GM12892 (cell line): ENCODE data around the gene ITIH3.

Source experiments
- DNase-seq: peaks from one replicate; pipeline ENCODE4 v3.0.0; 2011; ENCODE audit not compliant: insufficient read length
- FAIRE-seq: peaks from 2 replicates; lab custom pipeline; 2011; peaks lifted over from hg19 to GRCh38; lab: Jason Lieb, UNC
- POLR2A ChIP-seq: IDR thresholded peaks from 2 replicates; pipeline ENCODE4 v1.6.1; 2011; ENCODE audit warnings: low read depth, low read length, control low read depth
- POLR2AphosphoS5 ChIP-seq: IDR thresholded peaks from 2 replicates; pipeline ENCODE4 v1.6.1; 2011; ENCODE audit warnings: low read depth, low read length, control low read depth
- TAF1 ChIP-seq: IDR thresholded peaks from 2 replicates; pipeline ENCODE4 v1.6.1; 2011; ENCODE audit warnings: low read depth, mild to moderate bottlenecking, control low read depth, low read length, borderline replicate concordance

The ITIH3 gene

DNA sequence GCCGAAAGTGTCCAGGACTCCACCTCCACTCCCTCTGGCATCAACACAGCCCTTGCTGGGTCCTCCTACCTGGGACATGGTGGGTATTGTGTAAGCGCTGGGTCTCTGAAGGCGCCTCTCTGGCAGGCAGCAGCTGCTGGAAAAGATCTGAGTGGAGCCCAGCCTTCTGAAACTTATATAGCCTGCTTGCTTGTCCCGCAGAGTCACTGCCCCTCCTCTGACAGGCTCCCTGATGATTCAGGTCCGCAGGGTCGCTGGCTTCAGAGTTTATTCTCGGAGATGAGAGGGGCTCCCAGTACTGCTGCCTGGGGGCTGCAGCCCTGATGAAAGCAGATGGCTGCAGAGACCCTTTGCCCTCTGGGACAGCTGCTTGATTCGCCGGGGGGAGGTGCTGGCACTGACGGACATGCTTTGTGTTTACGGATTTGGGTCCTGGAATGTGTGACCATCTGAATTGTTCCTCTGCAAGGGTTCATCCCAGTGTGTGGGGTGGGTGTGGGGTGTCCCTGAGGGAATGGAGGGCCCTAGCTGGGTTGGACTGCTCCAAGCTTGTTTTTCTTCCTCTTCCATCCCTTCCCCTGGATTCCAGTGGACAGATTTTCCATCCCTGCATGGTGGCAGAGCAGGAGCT is 40.4 kb downstream of the ITIH3 start, which contains the start of gene MUSTN1:
MUSTN1 (minus strand) TSS at position 149 of the 631 bp plus-strand sequence; CDS start at position 78, 71 bp downstream.
- DNase-seq: no peak
- FAIRE-seq: no peak
- TF ChIP-seq TAF1 (no peak), POLR2A (no peak), POLR2AphosphoS5 (no peak)

DNA sequence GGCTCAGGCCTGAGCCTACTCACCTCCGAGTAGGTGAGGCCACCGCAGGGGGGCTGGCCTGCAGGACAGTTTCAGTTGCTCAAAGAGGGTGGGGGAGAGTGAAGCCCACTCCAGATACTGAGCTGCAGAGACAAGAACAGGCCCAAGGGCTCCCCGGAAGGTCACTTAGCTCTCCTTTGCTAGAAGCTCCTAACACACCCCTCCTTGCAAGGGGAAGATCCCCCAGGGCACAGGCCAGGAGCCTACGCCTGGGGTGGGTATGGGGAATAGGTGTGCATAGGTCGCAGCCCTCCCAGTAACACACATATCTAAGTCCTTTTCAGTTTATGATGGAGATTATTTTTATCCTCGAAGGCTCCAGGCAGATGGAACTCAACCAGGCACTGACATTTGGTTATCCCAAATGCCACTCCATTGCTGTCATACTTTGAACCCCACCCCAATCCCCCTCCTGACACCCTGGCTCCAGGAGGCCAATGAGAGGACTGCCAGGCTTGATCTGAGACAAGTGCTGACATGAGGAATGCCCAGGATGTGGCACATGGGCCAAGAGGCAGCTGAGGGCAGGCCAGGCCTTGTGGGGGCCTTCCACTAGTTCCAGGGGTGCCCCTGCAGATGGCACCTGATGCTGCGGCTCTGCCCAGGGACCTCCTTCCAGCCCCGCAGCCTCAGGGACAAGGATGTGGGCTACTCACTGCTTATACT is 41.3 kb downstream of the ITIH3 start:
- TF ChIP-seq POLR2AphosphoS5 (no peak), TAF1 (no peak), POLR2A (no peak)
- FAIRE-seq: no peak
- DNase-seq: no peak

DNA sequence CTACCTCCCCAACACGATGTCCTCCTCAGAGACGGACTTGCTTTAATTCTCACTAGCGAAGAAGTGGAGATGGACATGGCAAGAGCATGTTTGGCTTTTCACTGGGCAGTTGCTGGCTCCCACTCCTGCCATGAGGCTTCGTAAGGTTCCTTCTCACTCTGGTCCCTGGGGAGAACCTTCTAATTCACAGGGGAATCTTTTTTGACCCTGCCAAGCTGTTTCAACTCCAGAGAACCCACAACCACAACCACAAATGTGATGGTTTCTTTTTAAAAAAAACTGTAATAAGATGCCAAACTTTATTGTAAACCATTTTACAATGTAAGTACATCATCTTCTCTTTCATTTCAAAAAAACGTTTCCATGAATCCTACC is 41.9 kb downstream of the ITIH3 start:
- FAIRE-seq (no peak), DNase-seq (no peak)
- TF ChIP-seq POLR2A: no peak
- no peak for TF ChIP-seq TAF1
- TF ChIP-seq POLR2AphosphoS5: no peak

DNA sequence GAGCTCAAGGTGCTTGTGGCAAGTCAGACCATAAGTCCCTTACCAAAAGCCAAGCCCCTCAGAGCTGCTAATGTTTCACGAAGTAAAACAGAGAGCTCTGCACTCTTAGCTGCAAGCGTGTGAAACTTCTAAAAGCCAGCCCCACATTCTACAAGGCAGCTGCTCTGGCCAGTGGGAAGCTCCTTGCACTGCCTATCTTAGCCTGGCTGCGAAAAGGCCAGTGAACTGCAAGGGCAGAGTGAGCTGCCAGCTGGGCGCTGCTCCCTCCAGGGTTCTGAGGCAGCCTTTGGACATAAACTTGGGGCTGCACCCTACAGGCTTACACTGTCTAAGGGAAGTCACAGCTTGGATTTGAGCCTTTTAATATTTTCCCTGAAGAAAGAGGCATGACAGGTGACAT is 42.4 kb downstream of the ITIH3 start:
- DNase-seq: no peak
- FAIRE-seq: no peak
- TF ChIP-seq POLR2A: no peak
- TF ChIP-seq POLR2AphosphoS5: no peak
- no peak for TF ChIP-seq TAF1

DNA sequence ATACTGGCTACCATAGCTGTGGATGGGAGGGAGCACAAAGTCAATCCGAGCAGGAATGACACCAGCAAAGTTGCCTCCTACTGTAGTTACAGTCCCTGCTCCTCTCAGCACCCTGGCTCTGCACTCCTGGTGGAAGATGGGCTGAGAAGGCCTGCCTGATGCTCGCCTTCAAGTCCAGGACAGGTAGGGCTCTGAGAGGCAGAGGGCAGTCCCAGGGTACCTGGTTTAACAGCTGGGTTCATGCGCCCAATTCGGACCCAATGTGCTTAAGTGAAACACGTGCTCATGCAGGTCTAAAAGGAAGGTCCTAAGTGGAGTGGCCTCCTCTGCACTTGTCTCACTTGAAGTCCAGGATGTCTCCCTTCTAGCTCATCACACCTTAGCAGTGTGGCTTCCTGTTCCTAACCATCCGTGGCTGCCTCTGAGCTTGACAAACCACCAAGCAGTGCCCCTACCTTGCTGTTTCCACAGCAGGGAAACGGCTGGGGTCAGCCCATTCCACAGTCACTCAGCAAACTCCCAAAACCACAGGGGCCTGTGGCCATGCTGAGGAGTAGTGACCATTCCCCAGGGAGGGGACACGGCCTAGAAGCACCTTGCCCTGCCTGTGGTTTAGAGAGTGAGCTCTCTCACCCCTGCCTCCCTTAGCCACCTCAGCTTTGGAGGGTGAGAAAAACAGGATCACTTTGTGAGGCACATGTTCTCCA is 44.1 kb downstream of the ITIH3 start:
- FAIRE-seq: no peak
- TF ChIP-seq POLR2AphosphoS5: no peak
- no peak for TF ChIP-seq TAF1
- TF ChIP-seq POLR2A: no peak
- DNase-seq: no peak

DNA sequence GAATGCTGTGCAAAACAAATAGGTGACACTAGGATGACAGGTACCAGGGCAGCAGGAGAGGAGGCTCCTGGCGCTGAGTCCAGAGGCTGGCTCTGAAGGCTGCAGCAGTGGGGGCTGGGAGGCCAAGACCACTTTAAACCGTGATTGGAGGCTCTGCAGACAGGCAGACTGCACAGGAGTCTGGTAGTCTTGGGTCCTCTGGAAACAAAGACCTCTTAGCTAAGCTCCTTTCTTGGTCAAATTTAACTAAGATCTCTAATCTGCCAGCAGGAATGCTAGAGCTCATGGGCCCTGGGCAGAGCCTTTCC is 44.6 kb downstream of the ITIH3 start:
- DNase-seq (no peak), FAIRE-seq (no peak)
- no peak for TF ChIP-seq POLR2AphosphoS5
- TF ChIP-seq TAF1: no peak
- TF ChIP-seq POLR2A: no peak

DNA sequence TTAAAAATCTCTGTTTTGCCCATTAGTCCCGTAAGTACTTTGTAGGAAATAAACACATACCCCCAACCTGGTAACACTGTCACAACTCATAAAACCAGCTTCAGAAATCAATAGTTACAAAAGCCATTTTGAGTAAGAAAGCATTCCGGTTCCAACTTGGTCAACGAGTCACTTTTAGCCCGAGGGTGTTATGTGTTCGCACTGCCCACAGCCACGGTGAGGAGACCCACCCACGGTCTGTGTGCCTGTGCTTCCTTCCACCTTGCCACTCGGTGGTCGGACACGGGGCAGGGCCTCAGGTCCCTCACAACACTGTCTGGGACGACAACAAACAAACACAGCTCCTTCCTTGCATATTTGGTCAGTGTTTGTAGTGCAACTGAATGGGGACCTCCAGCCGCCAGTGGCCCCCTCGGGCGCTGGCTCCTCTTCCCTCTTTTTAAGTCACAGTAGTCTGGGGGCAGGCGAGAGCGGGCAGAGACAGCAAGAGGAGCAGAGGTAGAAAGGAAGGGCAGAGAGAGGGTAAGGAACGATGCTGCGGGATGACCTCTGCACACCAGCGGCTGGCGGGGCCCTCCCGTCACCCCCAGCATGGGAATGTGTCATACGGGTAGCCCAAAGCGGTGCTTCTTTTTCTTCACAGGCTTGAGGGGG is 45.4 kb downstream of the ITIH3 start:
- FAIRE-seq: no peak
- TF ChIP-seq POLR2A (no peak), TAF1 (no peak), POLR2AphosphoS5 (no peak)

DNA sequence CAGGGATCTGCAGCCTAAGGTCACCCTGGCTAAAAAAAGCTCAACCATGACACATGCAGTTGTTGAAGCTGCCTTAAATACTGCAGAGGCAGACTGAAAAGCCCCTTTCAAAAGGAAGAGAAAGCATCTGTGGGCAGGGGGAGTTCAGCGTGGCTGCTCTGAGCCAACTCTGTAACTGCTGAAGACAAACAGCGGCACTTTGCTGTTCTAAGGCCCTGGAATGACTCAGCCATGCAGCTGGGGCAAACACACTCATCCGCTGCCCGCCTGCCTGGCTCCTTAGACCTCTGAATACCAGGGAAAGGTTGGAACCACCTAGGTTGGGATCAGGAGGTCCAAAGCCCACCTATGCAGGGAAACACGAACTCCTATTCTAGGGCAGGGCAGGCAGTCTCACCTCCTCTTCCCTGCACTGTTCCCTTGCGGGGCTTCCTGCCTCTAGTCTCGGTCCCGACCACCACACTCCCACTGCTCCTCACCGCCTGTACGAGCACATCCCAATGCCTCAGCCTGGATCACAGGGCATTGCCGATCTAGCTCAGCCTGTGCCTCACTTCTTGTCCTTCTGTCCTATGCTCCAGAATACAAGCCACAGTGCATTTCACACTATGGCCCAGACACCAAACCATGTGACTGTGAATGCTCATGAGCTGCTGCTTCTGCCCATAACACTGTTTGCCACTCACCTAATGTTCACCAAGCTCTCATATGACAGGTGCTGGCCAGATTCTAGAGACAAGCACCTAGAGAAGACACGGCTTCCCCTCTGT is 46.8 kb downstream of the ITIH3 start:
- TF ChIP-seq POLR2A (no peak), TAF1 (no peak), POLR2AphosphoS5 (no peak)
- FAIRE-seq (no peak), DNase-seq (no peak)

More for the DNA sequence above, 45.4 kb downstream of the ITIH3 start:
- no peak for DNase-seq

DNA sequence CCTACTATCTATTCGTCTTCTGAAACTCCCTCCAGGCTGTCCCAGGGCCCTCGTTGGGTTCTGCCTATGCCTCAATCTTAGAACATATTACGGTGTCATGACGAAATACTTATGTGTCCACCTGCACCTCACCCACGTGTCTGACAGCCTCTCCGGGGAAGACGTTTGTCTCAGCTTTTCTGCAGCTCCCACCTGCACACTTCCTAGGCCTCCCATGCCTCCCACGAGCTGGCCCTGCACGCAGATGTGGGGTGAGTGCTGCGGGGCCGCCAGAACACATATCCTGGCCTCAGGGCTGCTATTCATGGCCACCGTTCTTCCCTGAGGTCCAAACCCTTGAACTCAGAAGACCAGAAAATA is 47.4 kb downstream of the ITIH3 start:
- TF ChIP-seq POLR2AphosphoS5 (no peak), TAF1 (no peak), POLR2A (no peak)
- DNase-seq (no peak), FAIRE-seq (no peak)

DNA sequence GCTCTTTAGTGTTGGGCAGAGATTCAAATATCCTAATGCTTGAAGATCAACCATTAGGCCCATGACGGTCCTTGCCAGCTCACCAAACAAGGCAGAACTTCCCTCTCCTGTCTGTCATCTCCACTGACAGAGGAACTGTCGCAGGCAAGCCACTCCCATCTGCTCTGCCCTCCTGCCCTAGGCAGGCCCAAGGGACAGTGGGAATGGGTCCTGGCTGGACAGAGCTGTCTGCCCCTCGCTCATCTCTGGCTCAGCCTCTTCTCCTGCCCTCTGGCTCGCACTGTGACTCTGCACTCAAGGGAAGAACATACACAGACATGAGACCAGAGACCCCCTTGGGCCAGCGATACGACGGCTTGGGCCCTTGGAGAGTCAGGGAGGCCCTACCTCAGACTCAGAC is 47.8 kb downstream of the ITIH3 start:
- DNase-seq: no peak
- TF ChIP-seq POLR2A: no peak
- TF ChIP-seq POLR2AphosphoS5: no peak
- TF ChIP-seq TAF1: no peak

More for the DNA sequence above, 47.8 kb downstream of the ITIH3 start:
- FAIRE-seq: no peak
